Mesothelial cell of epicardium (in vitro differentiated cells): ENCODE results near the gene HOXB6. TPM values are rescaled to one million over a fixed set of nuclear protein-coding genes. Genes with fewer than 3 reads are reported as not detected.

ENCODE experiments used
- DNase-seq, 2 experiments: peaks; one replicate each; pipeline ENCODE4 v3.0.0; 2021; ENCODE audit warnings: low spot score in 2 of 2; ENCODE audit not compliant: unreplicated experiment in 2 of 2
- H3K27ac Mint-ChIP-seq: 2 replicates; pipeline ENCODE4 v1.8.0; 2021; ENCODE audit warnings: mixed read lengths
- H3K27me3 Mint-ChIP-seq: 2 replicates; pipeline ENCODE4 v1.8.0; 2021; ENCODE audit warnings: low read depth, mixed read lengths
- H3K36me3 Mint-ChIP-seq: 2 replicates; pipeline ENCODE4 v1.8.0; 2021; ENCODE audit warnings: mixed read lengths
- H3K4me1 Mint-ChIP-seq: 2 replicates; pipeline ENCODE4 v1.8.0; 2021; ENCODE audit warnings: mixed read lengths
- H3K4me3 Mint-ChIP-seq: 2 replicates; pipeline ENCODE4 v1.8.0; 2021; ENCODE audit warnings: mild to moderate bottlenecking, moderate library complexity, mixed read lengths
- H3K9me3 Mint-ChIP-seq: 2 replicates; pipeline ENCODE4 v1.8.0; 2021; ENCODE audit warnings: mixed read lengths
- total RNA-seq: library from RNA; stranded (reverse); gene quantifications from 3 replicates; pipeline ENCODE4 v1.2.1, GENCODE V29; 2021
- TF ChIP-seq, protein P1 (sequence below): fragments of 200-600 bp; sonication (generic); IDR thresholded peaks from one replicate; pipeline ENCODE4 v1.5.0; 2021; ENCODE audit warnings: antibody characterized with exemption; ENCODE audit not compliant: unreplicated experiment

Gene HOXB6
- total RNA-seq, 1 donor from 2014 or later, result 59.7 TPM

DNA sequence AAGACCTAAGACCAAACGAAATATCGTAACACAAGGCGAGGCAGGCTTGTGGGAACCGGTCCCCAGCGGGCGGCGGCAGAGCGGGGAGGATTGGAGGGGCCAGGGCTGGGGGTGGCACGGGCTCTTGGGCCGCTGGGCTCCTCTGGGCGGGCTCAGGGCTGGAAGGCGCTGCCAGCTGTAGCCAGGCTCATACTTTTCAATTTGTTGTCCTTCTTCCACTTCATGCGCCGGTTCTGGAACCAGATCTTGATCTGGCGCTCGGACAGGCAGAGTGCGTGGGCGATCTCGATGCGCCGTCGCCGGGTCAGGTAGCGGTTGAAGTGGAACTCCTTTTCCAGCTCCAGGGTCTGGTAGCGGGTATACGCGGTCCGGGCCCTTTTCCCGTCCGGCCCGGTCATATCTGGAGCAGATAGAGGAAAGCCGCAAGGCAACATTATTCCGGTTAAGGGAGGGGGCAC lies 12.7 kb downstream of the HOXB6 start:
- DNase-seq, result no peak

DNA sequence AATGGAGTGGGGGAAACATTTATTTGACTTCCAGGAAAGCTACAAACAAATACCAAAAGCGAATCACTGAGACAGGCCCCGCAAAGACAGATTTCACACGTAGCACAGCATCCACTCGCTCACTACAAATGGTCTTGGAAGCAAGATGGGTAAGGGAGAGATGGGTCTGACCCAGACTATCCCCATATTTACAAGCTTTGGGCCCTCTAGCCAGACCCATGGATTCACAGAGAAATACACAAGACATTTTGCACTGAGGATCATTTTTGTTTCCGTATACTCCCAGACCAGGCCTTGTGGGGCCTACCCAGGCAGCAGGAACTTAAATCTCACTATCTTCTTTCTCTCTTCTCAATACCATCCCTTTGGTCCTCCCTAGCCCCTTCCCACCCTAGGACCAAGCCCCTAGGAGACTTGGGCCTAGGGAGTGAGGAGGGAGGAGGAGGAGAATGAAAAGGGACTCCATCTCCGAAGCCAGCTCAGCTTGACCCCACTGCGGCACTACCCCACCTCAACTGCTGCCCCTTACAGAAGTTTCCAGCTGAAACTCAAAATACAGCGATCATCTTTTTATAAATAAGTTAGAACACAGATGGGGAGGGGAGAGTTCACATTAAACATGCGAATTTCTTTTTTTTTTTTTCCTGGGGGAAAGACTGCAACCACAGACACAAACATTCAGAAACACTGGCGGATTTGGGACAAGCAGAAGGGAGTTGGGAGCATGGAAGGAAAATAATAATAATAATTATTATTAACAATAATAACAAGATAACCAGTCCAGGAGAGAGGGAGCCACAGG lies 13.3 kb downstream of the HOXB6 start:
- H3K36me3 Mint-ChIP-seq, result peaks cover 33% of the 10 kb centered on the region
- no peaks in the 10 kb centered on the region for H3K27me3 Mint-ChIP-seq
- H3K27ac Mint-ChIP-seq, result peak overlapping the region; percentile 100
- no peak for DNase-seq
- H3K4me1 Mint-ChIP-seq, result peaks cover 53% of the 10 kb centered on the region
- TF ChIP-seq, protein P1, sequence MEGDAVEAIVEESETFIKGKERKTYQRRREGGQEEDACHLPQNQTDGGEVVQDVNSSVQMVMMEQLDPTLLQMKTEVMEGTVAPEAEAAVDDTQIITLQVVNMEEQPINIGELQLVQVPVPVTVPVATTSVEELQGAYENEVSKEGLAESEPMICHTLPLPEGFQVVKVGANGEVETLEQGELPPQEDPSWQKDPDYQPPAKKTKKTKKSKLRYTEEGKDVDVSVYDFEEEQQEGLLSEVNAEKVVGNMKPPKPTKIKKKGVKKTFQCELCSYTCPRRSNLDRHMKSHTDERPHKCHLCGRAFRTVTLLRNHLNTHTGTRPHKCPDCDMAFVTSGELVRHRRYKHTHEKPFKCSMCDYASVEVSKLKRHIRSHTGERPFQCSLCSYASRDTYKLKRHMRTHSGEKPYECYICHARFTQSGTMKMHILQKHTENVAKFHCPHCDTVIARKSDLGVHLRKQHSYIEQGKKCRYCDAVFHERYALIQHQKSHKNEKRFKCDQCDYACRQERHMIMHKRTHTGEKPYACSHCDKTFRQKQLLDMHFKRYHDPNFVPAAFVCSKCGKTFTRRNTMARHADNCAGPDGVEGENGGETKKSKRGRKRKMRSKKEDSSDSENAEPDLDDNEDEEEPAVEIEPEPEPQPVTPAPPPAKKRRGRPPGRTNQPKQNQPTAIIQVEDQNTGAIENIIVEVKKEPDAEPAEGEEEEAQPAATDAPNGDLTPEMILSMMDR, result no peak
- H3K9me3 Mint-ChIP-seq, result no peaks in the 10 kb centered on the region
- H3K4me3 Mint-ChIP-seq, result peak overlapping the region; percentile 90

More for the DNA sequence above, 12.7 kb downstream of the HOXB6 start:
- H3K27me3 Mint-ChIP-seq, result no peaks in the 10 kb centered on the region
- H3K4me3 Mint-ChIP-seq, result peak overlapping the region; percentile 90
- TF ChIP-seq, protein P1, result no peak
- peaks cover 30% of the 10 kb centered on the region for H3K36me3 Mint-ChIP-seq
- H3K9me3 Mint-ChIP-seq, result no peaks in the 10 kb centered on the region
- peak overlapping the region; percentile 100 for H3K27ac Mint-ChIP-seq
- peaks cover 52% of the 10 kb centered on the region for H3K4me1 Mint-ChIP-seq

DNA sequence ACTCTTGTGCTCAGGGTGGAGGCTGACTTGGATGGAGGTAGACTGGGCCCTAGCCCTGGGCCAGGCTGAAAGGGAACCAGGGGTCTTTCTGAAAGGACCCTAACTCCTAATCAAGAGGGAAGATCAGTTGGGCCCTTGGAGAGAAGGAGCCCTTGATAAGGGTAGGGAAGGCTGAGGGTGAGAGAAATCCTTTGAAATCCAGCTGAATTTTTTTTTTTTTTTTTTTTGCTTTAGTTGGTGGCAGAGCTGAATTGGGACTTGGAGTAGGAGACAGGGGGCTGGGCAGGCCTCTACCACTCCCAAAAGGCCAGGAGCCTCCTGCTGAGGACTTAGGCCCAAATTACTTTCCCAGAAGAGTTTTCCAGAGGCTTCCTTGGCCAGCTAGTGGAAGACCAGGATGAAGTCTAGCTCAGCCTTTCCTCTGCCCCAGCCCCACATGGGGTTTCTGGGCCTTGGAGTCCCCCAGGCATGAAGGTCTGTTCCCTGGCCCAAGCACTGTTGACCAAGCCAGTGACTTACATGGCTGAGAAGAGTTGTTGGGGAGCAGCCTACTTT lies 14.1 kb downstream of the HOXB6 start:
- no peaks in the 10 kb centered on the region for H3K27me3 Mint-ChIP-seq
- H3K36me3 Mint-ChIP-seq, result peaks cover 36% of the 10 kb centered on the region
- H3K27ac Mint-ChIP-seq, result peak overlapping the region; percentile 100
- TF ChIP-seq, protein P1, result no peak
- H3K4me1 Mint-ChIP-seq, result peaks cover 56% of the 10 kb centered on the region
- H3K4me3 Mint-ChIP-seq, result peak overlapping the region; percentile 90
- H3K9me3 Mint-ChIP-seq, result no peaks in the 10 kb centered on the region
- no peak for DNase-seq

DNA sequence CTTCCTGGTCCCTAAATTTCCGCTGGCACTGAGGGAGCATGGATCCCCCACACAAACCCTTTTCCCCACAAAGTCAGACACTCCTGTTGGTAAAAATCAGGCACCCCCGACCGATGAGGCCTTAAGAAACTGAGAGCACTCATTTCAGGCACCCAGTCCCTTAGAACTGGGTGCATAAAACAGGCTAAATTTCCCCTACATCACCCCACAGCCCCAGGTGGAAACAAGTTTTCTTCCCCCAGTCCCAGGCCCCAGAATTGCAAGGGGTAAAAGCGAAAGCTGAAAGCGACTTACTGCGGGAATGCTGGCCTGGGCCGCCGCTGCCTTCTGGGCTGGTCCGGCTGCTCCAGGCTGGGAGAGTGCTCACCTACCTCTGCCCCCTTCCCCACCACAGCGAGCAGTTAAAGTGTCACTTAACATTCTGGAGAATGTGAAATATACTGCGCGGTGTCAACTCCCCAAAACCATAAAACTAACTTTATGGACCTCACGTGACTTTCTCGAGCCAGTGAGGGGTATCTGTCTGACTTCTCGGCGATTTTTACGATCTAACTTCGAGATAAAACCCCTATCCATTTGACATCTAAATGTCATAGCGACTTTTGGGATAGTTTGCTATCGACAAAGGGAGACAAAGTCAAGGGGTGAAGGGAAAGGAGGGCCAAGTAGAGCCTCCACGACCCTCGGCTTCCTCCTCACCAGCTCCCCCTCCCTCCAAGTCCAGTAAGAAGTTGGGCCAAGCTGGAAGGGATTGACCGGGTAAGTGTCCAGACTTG lies 14.8 kb downstream of the HOXB6 start, which contains the start of gene HOXB3:
TSS of gene HOXB3 (minus strand) at position 411 of the 776 bp plus-strand sequence. CDS start 37,767 bp downstream, outside the sequence.
- peak within 1 kb of the TSS; percentile 100 for H3K27ac Mint-ChIP-seq
- TF ChIP-seq, protein P1, result no peak
- no peaks in the 10 kb centered on the region for H3K27me3 Mint-ChIP-seq
- peaks cover 54% of the 10 kb centered on the region for H3K4me1 Mint-ChIP-seq
- peaks cover 36% of the 10 kb centered on the region for H3K36me3 Mint-ChIP-seq
- H3K4me3 Mint-ChIP-seq, result peak within 1 kb of the TSS; percentile 90
- peak in 1 of 2 experiments; percentile 71 for DNase-seq
- no peaks in the 10 kb centered on the region for H3K9me3 Mint-ChIP-seq

DNA sequence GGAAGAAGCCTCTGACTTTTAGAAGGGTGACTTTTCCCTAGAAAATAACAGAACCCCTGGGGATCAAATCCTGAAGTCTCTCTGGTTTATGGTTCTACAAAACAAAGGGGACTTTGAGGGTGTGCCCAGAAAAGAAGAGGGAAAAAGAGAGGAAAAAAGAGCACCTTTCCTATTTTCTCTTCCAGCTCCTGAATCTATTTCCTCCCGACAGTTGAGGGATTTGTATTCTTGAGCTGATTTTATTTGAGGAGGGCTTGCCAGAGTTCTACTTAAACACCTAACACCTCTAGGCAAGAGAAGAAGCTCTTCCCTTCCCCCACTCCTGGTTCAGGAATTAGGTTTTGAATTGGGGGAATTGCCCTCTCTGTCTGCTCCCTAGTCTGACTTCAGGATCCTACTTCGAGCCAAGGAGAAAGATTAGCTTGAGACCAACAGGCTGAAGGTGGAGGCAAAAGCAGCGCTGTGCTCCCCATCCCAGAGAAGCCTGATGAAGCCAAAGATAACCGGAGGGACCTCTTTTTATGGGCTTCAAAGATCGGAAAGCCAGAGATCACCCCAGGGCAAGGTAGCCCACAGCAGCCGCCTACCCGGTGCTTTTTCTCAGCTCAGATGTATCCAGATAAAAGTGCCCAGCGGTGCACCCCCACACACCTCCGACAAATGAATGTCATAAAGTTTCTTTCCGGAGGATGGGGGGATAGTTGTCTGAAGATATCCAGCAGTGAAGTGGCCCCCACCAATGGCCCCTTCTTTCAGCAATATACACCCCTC lies 15.5 kb downstream of the HOXB6 start:
- Mint-ChIP-seq H3K4me1 (peaks cover 53% of the 10 kb centered on the region), H3K36me3 (peaks cover 39% of the 10 kb centered on the region), H3K4me3 (peak overlapping the region; percentile 90), H3K9me3 (no peaks in the 10 kb centered on the region), H3K27me3 (no peaks in the 10 kb centered on the region), H3K27ac (peak overlapping the region; percentile 100)
- no peak for DNase-seq
- TF ChIP-seq, protein P1, result no peak
